Tibial nerve (tissue), 4 donors: ENCODE measurements around the gene STAT4.

Experiments used
- CTCF ChIP-seq, 5 experiments: fragments of 200-600 bp in 3 of 5; fragments of 450-650 bp in 2 of 5; sonication (generic) in 3 of 5; IDR thresholded peaks; one replicate each; pipeline ENCODE4 v1.5.1; 2016 to 2019; ENCODE audit warnings: antibody characterized with exemption in 5 of 5, mild to moderate bottlenecking in 3 of 5, moderate library complexity in 2 of 5
- EP300 ChIP-seq, 2 donors: sonication (generic); formaldehyde crosslinking; IDR thresholded peaks; one replicate each; pipeline ENCODE4 v1.6.1; 2017; ENCODE audit warnings: antibody characterized with exemption in 2 of 2, mild to moderate bottlenecking in 1 of 2

GRCh38 chr2:191184457-191184856 lies 33.7 kb upstream of the STAT4 start:
- TF ChIP-seq CTCF (IDR thresholded peaks at IDR 0.05) (no peak), EP300 (IDR thresholded peaks at IDR 0.05) (no peak)
